Ramos (cell line): ENCODE data around the gene DAPK1.

ENCODE experiments used
- in situ Hi-C: fragments of 300-500 bp; cut with MboI; formaldehyde crosslinking; loops from one replicate; pipeline ENCODE4 v1.14.3; 2022; ENCODE audit warnings: low sequenced_read_pairs; ENCODE audit not compliant: unreplicated experiment

Gene DAPK1

GRCh38 chr9:87586731-87587355 is 89.2 kb downstream of the DAPK1 start:
- in situ Hi-C loops: no loop called here

- in situ Hi-C loops: no loop called here
Measured at GRCh38 chr9:87587356-87587745, 89.7 kb downstream of the DAPK1 start.

GRCh38 chr9:87587864-87588263 is 90.2 kb downstream of the DAPK1 start:
- in situ Hi-C loops: no loop called here

- in situ Hi-C loops: no loop called here
Measured at GRCh38 chr9:87588339-87588738, 90.7 kb downstream of the DAPK1 start.

DNA sequence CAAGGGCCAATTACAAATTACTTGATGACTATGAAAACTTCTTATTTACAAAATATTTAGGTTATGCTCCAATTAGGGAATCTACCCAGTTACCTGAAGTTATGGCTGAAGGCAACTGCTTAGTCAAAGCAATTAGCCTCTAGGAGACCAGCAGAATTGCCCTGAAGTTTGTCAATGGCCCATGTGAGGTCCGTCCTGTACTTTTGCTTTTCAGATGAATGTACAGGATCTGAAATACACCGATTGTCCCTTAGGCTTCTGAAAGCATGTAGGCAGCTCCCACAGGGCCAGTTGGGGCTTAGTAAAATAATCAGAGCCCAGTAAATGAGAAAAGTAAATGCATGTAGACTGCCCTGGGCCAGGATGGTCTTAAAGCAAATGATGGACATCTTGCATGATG is 93.3 kb downstream of the DAPK1 start:
- in situ Hi-C loops: no loop called here

DNA sequence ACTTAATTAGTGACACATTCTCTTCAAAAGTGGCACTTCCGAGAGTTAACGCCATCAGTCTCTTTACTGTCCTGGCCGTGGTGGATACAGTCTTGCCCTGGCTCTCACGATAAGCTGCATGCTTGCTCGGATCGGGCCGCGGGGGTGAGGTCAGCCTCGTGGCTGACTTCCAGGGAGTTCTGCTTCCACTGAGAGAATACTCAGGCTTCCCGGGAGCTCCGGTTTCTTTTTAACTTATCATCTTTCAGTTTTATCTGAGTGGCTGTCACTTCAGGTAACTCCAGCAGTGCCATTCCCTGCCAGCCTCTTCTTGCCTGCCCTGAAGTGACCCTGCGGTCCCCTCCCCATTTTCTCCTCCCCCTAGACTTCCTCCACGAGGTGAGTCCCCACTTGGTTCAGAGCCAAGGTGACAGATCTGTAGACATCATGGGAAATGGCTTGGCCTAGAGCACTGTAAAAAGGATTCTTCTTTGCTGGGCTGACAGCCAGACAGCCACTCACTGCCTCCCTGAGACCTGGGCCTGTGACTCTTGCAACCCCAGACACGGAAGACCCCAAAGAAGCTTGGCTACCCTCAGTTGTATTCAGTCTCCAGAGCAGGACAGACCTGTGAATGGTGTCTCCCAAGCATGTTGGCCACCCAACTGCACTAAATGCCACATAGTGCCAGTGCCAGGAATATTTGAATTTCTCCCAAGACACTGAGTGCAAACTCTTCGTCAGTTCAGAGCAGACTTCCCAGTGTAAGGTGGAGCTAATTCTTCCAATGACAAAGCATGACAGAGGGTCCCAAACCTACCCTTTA is 95.1 kb downstream of the DAPK1 start:
- in situ Hi-C loops: no loop called here

DNA sequence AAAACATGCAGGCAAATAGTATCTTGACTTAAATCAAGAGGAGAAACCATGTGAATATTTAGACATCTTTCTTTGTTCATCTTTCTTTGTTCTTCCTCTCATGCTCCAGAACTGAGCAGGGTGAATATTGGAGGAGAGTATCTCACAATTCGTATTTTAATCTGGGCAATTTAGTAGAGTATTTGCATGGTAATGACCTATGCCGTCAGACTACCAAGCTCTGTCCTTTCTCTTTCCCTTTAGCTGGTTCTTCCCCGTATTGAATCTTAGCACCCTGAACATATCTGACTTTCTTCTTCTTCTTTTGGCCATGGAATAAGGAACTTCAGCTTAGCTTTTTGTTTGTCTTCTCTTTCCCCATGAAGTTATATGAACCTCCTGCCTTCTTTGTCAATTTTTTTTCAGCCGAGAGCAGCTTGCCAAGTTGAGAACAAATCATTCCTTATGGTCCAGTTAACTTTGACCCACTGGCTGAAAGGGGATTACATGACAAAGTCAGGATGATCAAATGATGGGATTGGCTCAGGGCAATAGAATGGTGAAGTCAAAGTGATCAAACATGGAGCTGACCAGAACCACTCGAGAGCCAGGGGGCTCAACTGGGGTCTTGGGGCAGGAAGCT is 95.8 kb downstream of the DAPK1 start:
- in situ Hi-C loops: no loop called here

- in situ Hi-C loops: no loop called here
Measured at GRCh38 chr9:87594194-87594593, 96.5 kb downstream of the DAPK1 start.

DNA sequence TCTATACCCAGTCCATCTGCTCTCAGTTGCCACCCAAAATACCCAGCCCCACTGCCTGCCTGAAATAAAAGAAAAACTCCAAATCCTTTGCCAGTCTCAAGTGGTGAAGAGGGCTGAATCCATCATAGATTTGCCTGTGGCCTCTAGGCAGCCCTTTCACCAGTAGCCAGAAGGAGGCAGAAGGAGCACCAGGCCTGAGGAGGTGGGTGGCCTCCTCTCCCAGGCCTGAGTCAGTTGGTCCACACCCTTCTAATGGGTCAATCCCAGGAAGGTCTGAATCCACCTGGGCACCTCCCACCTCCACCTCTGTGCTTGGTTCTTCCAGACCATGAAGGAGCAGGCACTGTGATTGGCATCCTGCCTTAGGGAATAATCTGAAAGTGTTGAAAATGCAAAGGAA is 97.0 kb downstream of the DAPK1 start:
- in situ Hi-C loops: no loop called here

DNA sequence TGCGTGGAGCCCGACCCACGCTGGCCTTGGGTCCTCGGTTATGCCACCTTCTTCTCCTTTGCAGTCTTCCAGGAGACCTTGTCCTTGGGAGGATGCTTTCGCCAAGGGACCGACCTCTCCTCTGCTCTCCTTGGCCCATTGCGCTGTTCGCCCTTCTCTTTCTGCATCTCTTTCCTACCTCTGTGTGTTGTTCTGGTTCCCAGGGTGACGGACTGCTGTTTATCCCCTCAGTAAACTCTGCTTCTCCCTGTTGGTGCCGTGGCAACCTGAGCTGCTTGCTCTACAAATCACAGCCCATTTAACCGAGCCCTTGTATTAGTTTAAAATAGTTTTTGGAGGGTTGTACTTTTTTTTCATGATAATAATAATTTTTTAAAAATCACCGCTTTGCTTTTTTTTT is 97.9 kb downstream of the DAPK1 start:
- in situ Hi-C loops: no loop called here

- in situ Hi-C loops: no loop called here
Measured at GRCh38 chr9:87596862-87597261, 99.2 kb downstream of the DAPK1 start.

GRCh38 chr9:87597710-87598443 is 100.2 kb downstream of the DAPK1 start:
- in situ Hi-C loops: no loop called here

DNA sequence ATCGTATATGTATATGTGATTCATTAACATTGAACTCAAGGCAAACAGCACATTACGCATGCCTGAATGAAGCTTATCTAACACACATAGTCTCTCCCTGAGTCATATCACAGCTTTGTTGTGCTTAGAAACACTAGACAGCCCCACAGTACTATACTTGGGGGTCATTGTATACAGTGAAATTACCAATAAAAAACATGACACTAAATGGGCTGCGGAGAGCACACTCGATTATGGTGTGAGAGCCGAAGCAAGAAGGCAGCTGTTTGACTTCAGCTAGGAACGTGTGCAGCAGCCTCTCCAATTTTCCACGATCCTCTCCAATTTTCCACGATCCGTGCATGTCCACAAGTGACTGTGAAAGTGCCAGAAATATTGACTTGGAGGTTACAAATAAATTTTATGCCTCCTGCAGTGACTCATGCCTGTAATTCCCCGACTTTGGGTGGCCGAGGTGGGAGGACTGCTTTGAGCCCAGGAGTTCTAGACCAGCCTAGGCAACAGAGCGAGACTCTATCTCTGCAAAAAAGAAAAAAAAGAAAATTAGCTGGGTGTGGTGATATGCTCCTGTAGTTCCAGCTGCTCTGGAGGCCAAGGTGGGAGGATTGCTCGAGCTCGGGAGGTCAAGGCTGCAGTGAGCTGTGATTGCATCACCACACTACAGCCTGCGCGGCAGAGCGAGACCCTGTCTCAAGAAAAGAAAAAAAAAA is 102.4 kb downstream of the DAPK1 start:
- in situ Hi-C loops: no loop called here

GRCh38 chr9:87601176-87601575 is 103.5 kb downstream of the DAPK1 start:
- in situ Hi-C loops: no loop called here

- in situ Hi-C loops: no loop called here
Measured at GRCh38 chr9:87601595-87601994, 103.9 kb downstream of the DAPK1 start.

- in situ Hi-C loops: no loop called here
Measured at GRCh38 chr9:87602933-87603643, 105.4 kb downstream of the DAPK1 start.

- in situ Hi-C loops: no loop called here
Measured at GRCh38 chr9:87603854-87604490, 106.3 kb downstream of the DAPK1 start.

- in situ Hi-C loops: no loop called here
Measured at GRCh38 chr9:87604886-87605588, 107.4 kb downstream of the DAPK1 start.

DNA sequence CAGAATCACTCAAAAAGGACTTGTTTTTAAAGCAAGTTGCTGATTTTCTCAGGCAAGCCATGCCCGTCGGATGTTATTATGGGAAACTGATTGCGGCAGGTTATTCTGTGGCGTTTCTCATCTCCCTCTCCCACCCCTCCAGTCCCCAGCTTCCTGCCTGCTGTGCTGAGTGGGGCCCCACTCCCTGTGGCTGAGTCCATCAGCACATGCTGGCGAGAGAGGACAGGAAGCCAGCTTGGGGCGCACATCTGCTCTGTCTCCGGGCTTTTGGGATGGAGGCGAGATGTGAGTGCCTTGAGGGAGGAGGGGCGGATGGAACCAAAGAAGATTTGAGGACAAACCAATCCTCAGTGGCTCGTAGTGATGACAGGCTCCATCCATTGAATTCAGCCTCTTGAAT is 108.0 kb downstream of the DAPK1 start:
- in situ Hi-C loops: no loop called here
